ENCODE results near the gene ADAMTSL1.

Gene ADAMTSL1

DNA sequence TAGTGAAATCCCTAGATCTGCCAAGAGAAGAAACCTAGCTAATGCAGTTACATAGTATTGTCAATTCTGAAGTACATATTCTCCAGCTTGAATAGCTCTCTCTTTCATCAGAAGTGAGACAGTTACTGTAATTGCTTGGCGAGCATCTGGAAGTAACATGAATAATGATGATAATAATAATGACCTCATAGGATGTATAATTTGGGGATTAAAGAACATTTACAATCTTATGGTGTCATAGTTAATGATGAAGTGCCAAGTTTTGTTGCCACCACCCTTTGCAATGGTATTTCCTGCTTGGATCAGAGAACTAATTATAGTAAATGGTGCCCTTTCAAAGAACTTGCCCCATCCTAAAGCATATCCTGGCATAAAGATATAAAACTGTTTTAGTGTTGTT lies 201.4 kb downstream of the ADAMTSL1 start:
- peaks cover 40% of the 10 kb centered on the region for H3K36me3 ChIP-seq (ENCODE audit: insufficient read depth, low read length)
- no peaks in the 10 kb centered on the region for H3K9me3 ChIP-seq (replicated peaks; ENCODE audit: low read length)
- no peak overlapping the region for H3K4me3 ChIP-seq (ENCODE audit: low read length)
- no peaks in the 10 kb centered on the region for H3K27me3 ChIP-seq (ENCODE audit: control insufficient read depth, insufficient read depth, low read length)
- no peak overlapping the region for H3K4me2 ChIP-seq (ENCODE audit: low read length)
- H3K9ac ChIP-seq (ENCODE audit: low read depth, low read length) = no peak overlapping the region
- H3K4me1 ChIP-seq (ENCODE audit: control insufficient read depth, insufficient read depth, low read length) = peaks cover 26% of the 10 kb centered on the region

DNA sequence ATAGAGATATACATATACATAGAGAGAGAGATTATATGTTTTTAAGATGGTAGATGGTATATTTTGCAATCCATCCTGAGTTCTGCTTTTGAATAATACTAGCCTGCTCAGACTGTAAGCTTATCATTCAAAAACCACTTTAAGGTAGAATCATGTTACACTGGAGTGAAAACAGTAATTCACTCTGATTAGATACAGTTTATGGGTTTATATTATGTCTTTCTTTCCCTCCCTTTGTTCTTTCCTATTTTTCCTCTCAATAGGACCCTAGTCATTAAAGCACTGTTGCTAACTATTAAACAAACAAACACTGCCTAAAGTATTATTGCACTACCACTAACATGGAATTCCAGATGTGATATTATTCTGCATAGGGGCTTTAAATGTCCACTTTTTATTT lies 202.0 kb downstream of the ADAMTSL1 start:
- Histone ChIP-seq H3K36me3 (ENCODE audit: insufficient read depth, low read length) (peaks cover 43% of the 10 kb centered on the region), H3K4me1 (ENCODE audit: control insufficient read depth, insufficient read depth, low read length) (peaks cover 26% of the 10 kb centered on the region), H3K9me3 (replicated peaks; ENCODE audit: low read length) (no peaks in the 10 kb centered on the region), H3K9ac (ENCODE audit: low read depth, low read length) (no peak overlapping the region), H3K27me3 (ENCODE audit: control insufficient read depth, insufficient read depth, low read length) (no peaks in the 10 kb centered on the region), H3K4me3 (ENCODE audit: low read length) (no peak overlapping the region), H3K4me2 (ENCODE audit: low read length) (no peak overlapping the region)

DNA sequence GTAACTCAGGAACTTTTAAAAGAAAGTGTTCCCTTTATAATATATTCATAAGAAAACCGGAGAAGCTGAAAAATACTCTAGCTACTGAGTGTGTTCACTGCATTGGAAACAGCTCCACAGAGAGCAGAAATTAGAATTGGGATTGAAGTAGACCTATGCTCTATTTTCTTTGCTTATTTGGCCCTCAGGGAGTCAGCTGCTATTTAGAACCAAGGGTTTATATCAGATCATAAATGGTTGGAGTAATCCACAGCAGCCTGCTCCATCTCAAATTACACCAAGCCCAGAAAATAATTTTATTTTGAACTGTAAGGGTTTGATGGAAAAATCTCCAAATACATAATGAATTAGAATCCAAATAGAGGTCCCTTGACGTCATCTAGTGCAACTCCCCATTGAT lies 202.6 kb downstream of the ADAMTSL1 start:
- no peak overlapping the region for H3K9ac ChIP-seq (ENCODE audit: low read depth, low read length)
- H3K4me2 ChIP-seq (ENCODE audit: low read length) = no peak overlapping the region
- H3K4me3 ChIP-seq (ENCODE audit: low read length) = no peak overlapping the region
- no peaks in the 10 kb centered on the region for H3K9me3 ChIP-seq (replicated peaks; ENCODE audit: low read length)
- H3K27me3 ChIP-seq (ENCODE audit: control insufficient read depth, insufficient read depth, low read length) = no peaks in the 10 kb centered on the region
- H3K4me1 ChIP-seq (ENCODE audit: control insufficient read depth, insufficient read depth, low read length) = peaks cover 26% of the 10 kb centered on the region
- peaks cover 46% of the 10 kb centered on the region for H3K36me3 ChIP-seq (ENCODE audit: insufficient read depth, low read length)

DNA sequence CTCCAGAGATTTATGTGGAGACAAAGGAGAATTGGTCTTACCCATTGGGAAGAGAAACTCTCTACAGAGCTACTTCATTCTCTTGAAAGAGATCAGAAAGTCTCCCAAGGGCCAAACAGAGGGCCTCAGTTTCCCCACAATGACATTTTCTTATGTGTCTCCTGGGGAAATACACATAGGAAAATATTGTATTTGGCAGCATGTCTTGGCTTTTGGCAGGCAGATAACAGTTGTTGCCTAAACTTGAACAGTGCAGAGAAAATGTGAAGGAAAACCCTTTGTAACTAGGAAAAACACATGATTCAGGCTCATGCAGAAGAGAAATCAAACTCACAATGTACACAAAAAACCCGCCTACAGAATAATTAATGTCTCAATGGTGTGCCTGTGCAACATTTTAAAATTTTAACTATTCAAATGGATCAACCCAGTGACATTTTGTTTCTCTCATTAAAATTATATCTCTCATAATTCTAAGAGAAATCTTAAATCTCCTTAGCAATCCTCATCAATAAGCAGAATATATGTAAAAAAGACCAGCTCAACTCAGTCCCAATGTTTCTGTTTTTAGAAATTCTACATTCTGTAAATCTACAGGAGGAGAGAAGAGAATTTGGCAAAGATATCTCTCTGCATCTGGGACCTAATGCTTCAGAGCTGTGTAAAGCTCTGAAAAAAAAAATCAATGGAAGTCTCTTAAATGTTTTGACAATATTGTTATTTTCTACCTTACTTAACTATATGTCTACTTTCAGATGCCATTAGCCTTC lies 205.1 kb downstream of the ADAMTSL1 start:
- H3K9ac ChIP-seq (ENCODE audit: low read depth, low read length) = no peak overlapping the region
- peaks cover 22% of the 10 kb centered on the region for H3K4me1 ChIP-seq (ENCODE audit: control insufficient read depth, insufficient read depth, low read length)
- no peaks in the 10 kb centered on the region for H3K27me3 ChIP-seq (ENCODE audit: control insufficient read depth, insufficient read depth, low read length)
- H3K9me3 ChIP-seq (replicated peaks; ENCODE audit: low read length) = no peaks in the 10 kb centered on the region
- no peak overlapping the region for H3K4me3 ChIP-seq (ENCODE audit: low read length)
- H3K36me3 ChIP-seq (ENCODE audit: insufficient read depth, low read length) = peaks cover 42% of the 10 kb centered on the region
- no peak overlapping the region for H3K4me2 ChIP-seq (ENCODE audit: low read length)

DNA sequence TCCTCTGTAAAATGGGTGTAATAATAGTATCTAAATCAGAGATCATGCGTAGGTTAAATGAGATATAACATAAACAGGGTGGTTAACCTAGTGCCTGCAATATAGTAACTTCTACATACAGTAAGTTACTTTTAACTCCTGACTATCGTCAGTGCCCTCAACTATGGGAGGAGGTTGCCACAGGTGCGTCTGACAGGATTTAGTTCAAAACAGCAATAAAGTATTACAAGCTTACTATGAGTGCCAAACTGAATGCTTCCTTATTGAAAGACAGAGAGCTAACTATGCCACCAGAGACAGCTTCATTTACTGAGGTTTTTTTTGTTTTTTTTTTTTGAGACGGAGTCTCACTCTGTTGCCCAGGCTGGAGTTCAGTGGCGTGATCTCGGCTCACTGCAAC lies 209.0 kb downstream of the ADAMTSL1 start:
- Histone ChIP-seq H3K4me1 (ENCODE audit: control insufficient read depth, insufficient read depth, low read length) (peaks cover 9% of the 10 kb centered on the region), H3K4me3 (ENCODE audit: low read length) (no peak overlapping the region), H3K9me3 (replicated peaks; ENCODE audit: low read length) (no peaks in the 10 kb centered on the region)

DNA sequence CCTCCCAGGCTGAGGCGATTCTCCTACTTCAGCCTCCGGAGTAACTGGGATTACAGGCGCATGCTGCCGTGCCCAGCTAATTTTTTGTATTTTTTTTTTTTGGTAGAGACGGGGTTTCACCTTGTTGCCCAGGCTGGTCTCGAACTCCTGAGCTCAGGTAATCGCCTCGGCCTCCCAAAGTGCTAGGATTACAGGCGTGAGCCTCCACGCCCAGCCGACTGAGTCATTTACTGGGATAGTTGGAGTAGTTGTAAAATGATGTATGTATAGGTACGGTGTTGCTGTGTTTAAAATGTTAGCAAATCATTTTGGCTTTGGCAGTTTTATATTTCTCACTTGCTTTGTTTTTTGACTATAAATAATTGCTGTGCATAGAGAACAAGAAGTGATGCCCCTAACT lies 209.4 kb downstream of the ADAMTSL1 start:
- H3K36me3 ChIP-seq (ENCODE audit: insufficient read depth, low read length) = peaks cover 53% of the 10 kb centered on the region
- H3K9ac ChIP-seq (ENCODE audit: low read depth, low read length) = no peak overlapping the region

More for the DNA sequence above, 209.0 kb downstream of the ADAMTSL1 start:
- no peak overlapping the region for H3K4me2 ChIP-seq (ENCODE audit: low read length)
- H3K36me3 ChIP-seq (ENCODE audit: insufficient read depth, low read length) = peaks cover 53% of the 10 kb centered on the region
- no peak overlapping the region for H3K9ac ChIP-seq (ENCODE audit: low read depth, low read length)
- no peaks in the 10 kb centered on the region for H3K27me3 ChIP-seq (ENCODE audit: control insufficient read depth, insufficient read depth, low read length)

DNA sequence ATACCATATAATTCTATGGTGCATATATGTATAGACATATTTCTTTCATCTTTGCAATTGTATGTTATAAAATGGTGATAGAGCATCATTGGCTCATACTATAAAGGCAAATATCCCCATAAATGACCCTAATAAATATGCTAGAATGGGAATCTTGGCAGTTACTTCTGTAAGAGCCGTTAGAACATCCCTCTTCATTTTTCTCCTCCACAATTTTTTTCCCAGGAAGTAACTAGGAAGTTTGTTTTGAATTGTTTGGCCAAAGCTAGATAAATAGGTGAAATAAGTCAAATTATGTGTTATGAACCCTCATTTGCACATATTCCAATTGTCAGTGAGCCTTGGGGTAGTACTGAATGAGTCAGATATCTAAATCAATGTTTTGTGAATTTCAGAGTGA lies 209.9 kb downstream of the ADAMTSL1 start:
- Histone ChIP-seq H3K9ac (ENCODE audit: low read depth, low read length) (no peak overlapping the region), H3K9me3 (replicated peaks; ENCODE audit: low read length) (no peaks in the 10 kb centered on the region), H3K4me1 (ENCODE audit: control insufficient read depth, insufficient read depth, low read length) (peaks cover 6% of the 10 kb centered on the region), H3K4me3 (ENCODE audit: low read length) (no peak overlapping the region), H3K27me3 (ENCODE audit: control insufficient read depth, insufficient read depth, low read length) (no peaks in the 10 kb centered on the region), H3K36me3 (ENCODE audit: insufficient read depth, low read length) (peaks cover 56% of the 10 kb centered on the region), H3K4me2 (ENCODE audit: low read length) (no peak overlapping the region)

More for the DNA sequence above, 209.4 kb downstream of the ADAMTSL1 start:
- Histone ChIP-seq H3K4me2 (ENCODE audit: low read length) (no peak overlapping the region), H3K27me3 (ENCODE audit: control insufficient read depth, insufficient read depth, low read length) (no peaks in the 10 kb centered on the region), H3K4me3 (ENCODE audit: low read length) (no peak overlapping the region), H3K4me1 (ENCODE audit: control insufficient read depth, insufficient read depth, low read length) (peaks cover 9% of the 10 kb centered on the region), H3K9me3 (replicated peaks; ENCODE audit: low read length) (no peaks in the 10 kb centered on the region)

DNA sequence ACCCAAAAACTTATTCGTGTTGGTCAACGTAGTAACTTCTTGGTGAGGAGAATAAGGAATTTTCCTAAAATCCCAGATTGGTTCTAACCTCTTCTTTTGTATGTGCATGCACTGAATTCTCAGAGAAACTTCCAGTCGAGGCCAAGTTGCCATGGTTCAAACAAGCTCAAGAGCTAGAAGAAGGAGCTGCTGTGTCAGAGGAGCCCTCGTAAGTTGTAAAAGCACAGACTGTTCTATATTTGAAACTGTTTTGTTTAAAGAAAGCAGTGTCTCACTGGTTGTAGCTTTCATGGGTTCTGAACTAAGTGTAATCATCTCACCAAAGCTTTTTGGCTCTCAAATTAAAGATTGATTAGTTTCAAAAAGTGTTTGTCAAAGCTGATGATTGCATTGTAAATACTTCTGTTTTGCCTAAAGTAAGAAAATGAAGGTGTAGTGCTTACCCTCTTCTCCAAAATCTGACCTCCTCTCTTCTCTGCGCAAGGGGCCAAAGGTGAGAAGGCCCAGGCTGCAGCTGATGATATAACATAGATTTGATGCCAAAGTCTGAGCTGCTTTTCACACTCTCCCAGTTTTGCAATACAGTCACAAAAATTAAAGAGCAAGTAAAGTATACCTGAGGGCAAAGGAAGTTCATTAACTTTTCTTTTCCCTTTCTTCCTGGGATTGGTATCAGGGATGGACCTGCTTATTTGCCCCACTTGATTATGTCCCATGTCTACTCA lies 210.8 kb downstream of the ADAMTSL1 start:
- H3K9ac ChIP-seq (ENCODE audit: low read depth, low read length) = no peak overlapping the region
- no peaks in the 10 kb centered on the region for H3K9me3 ChIP-seq (replicated peaks; ENCODE audit: low read length)
- peaks cover 3% of the 10 kb centered on the region for H3K4me1 ChIP-seq (ENCODE audit: control insufficient read depth, insufficient read depth, low read length)
- no peak overlapping the region for H3K4me3 ChIP-seq (ENCODE audit: low read length)
- H3K36me3 ChIP-seq (ENCODE audit: insufficient read depth, low read length) = peaks cover 58% of the 10 kb centered on the region
- H3K4me2 ChIP-seq (ENCODE audit: low read length) = no peak overlapping the region
- no peaks in the 10 kb centered on the region for H3K27me3 ChIP-seq (ENCODE audit: control insufficient read depth, insufficient read depth, low read length)

DNA sequence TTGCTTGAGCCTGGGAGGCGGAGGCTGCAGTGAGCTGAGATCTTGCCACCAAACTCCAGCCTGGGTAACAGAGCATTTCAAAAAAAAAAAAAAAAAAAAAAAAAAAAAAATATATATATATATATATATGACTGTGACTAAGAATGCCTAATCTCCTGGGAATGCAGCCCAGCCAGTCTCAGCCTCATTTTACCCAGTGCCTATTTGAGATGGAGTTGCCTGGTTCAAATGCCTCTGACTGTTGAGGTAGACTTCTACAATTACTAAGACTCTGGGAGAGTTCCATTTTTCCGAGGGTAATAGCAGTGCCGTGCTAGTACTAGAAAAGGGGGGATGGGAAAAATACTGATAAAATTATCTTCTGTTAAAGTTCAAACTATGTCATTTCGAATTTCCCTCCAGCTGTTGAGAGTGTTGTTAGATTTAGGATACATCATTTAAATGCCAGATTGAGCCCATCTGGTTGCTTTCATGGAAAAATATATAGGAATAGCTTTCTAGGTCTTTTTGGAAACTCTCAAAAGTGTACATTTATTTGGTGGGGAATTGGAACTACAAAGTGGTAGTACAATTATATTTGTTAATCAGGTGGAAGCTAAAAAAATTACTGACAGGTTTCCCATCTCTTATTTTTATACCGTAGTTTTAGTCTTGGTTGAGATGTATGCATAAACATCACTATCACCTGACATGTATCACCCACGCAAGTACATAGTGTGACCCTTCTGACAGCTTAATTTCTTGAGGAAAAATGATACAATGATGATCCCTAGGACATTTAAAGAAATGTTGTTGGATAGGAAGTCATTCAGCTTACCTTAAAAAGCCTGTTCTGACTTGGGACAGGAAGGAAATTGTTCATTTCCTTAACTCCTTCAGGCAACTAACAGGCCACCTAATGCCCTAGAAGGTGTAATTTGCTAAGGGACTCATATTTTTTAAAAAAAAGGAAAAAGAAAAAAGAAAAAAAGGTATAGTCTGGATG lies 214.9 kb downstream of the ADAMTSL1 start:
- H3K4me1 ChIP-seq (ENCODE audit: control insufficient read depth, insufficient read depth, low read length) = peaks cover 6% of the 10 kb centered on the region
- H3K36me3 ChIP-seq (ENCODE audit: insufficient read depth, low read length) = peaks cover 48% of the 10 kb centered on the region
- no peak overlapping the region for H3K4me3 ChIP-seq (ENCODE audit: low read length)
- no peak overlapping the region for H3K9ac ChIP-seq (ENCODE audit: low read depth, low read length)
- H3K27me3 ChIP-seq (ENCODE audit: control insufficient read depth, insufficient read depth, low read length) = no peaks in the 10 kb centered on the region
- no peak overlapping the region for H3K4me2 ChIP-seq (ENCODE audit: low read length)
- no peaks in the 10 kb centered on the region for H3K9me3 ChIP-seq (replicated peaks; ENCODE audit: low read length)

DNA sequence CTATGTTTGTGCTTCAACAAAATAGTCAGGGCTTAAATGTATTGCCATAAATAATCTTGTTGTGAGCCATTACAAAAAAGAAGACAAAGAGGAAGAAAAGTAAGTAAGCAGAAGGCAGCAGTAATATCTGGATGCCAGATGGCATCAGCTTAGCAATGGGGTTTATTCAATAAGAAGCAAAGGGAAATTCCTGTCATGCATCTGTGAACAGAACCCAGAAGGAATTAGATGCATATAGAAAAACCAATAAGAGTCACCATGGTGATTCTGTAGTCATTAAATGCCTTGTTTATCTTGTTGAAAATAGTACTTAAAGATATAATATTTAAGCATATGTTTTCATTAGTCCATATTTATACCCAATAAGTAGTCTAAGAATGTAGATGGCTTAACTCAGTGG lies 216.0 kb downstream of the ADAMTSL1 start:
- Histone ChIP-seq H3K27me3 (ENCODE audit: control insufficient read depth, insufficient read depth, low read length) (no peaks in the 10 kb centered on the region), H3K36me3 (ENCODE audit: insufficient read depth, low read length) (peaks cover 53% of the 10 kb centered on the region), H3K4me1 (ENCODE audit: control insufficient read depth, insufficient read depth, low read length) (peaks cover 6% of the 10 kb centered on the region), H3K9ac (ENCODE audit: low read depth, low read length) (no peak overlapping the region), H3K4me2 (ENCODE audit: low read length) (no peak overlapping the region), H3K9me3 (replicated peaks; ENCODE audit: low read length) (no peaks in the 10 kb centered on the region), H3K4me3 (ENCODE audit: low read length) (no peak overlapping the region)

DNA sequence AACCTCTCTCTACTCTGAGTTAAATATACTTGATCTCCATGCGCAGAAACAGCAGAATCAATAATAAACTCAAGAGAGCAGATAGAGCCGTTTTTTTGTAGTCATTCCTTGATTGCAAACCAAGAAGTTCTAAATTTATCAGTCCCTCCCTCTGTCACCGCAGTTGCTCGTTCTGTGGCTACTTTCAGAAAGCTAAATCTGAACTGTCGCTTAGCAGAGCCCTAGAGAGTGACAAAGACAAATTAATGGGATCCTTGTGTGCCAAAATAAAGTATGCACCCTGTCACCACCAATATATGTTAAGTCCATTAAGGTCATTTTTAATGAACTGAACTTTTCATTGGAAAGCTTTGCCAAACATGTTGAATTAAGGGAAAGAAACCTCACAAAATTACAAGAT lies 218.3 kb downstream of the ADAMTSL1 start:
- no peak overlapping the region for H3K4me2 ChIP-seq (ENCODE audit: low read length)
- peaks cover 6% of the 10 kb centered on the region for H3K4me1 ChIP-seq (ENCODE audit: control insufficient read depth, insufficient read depth, low read length)
- peaks cover 59% of the 10 kb centered on the region for H3K36me3 ChIP-seq (ENCODE audit: insufficient read depth, low read length)
- H3K9me3 ChIP-seq (replicated peaks; ENCODE audit: low read length) = no peaks in the 10 kb centered on the region
- no peak overlapping the region for H3K9ac ChIP-seq (ENCODE audit: low read depth, low read length)
- H3K27me3 ChIP-seq (ENCODE audit: control insufficient read depth, insufficient read depth, low read length) = no peaks in the 10 kb centered on the region
- no peak overlapping the region for H3K4me3 ChIP-seq (ENCODE audit: low read length)
